K562 (cell line): ENCODE results near the gene MPDU1. TPM values are rescaled to one million over a fixed set of nuclear protein-coding genes. Genes with fewer than 3 reads are reported as not detected.
A peak's percentile ranks its signal among the peaks of the same experiment; 100 is the strongest.

Source experiments
- ATF7 ChIP-seq: fragments of 450-650 bp; IDR thresholded peaks from 2 replicates; pipeline ENCODE4 v1.7.1; 2014; ENCODE audit warnings: mild to moderate bottlenecking, moderate library complexity
- BRCA1 ChIP-seq, 2 experiments: fragments of 450-650 bp in 1 of 2; sonication (generic) in 1 of 2; formaldehyde crosslinking in 1 of 2; IDR thresholded peaks; 2 replicates each; pipeline versions ENCODE4 v1.5.0 to v1.6.1; 2017 to 2020; ENCODE audit warnings: mild to moderate bottlenecking in 1 of 2, missing genetic modification reagents in 1 of 2
- ELF4 ChIP-seq: fragments of 450-650 bp; formaldehyde crosslinking; IDR thresholded peaks from 2 replicates; pipeline ENCODE4 v1.4.0; 2022; ENCODE audit warnings: missing genetic modification characterization
- FOSL1 ChIP-seq: fragments of 200-800 bp; sonication (Bioruptor generic); conservative IDR thresholded peaks from 2 replicates; pipeline ENCODE4 v1.6.1; 2016; ENCODE audit warnings: missing genetic modification characterization, missing compliant biosample characterization
- MAFK ChIP-seq: IDR thresholded peaks from 2 replicates; pipeline ENCODE4 v1.6.1; 2011; ENCODE audit warnings: low read length, improper control_type of control experiment
- NCOA1 ChIP-seq: fragments of 450-650 bp; IDR thresholded peaks from 2 replicates; pipeline ENCODE4 v1.6.1; 2016; ENCODE audit warnings: low read depth
- NCOR1 ChIP-seq: fragments of 450-650 bp; IDR thresholded peaks from 2 replicates; pipeline ENCODE4 v1.6.1; 2016; ENCODE audit warnings: mild to moderate bottlenecking, moderate library complexity
- NEUROD1 ChIP-seq: fragments of 150-350 bp; IDR thresholded peaks from 2 replicates; pipeline ENCODE4 v1.6.1; 2014; ENCODE audit warnings: borderline replicate concordance, low read length, low read depth; ENCODE audit not compliant: partially characterized antibody
- OTX1 ChIP-seq: fragments of 450-650 bp; formaldehyde crosslinking; IDR thresholded peaks from 2 replicates; pipeline ENCODE4 v1.4.0; 2022; ENCODE audit warnings: mild to moderate bottlenecking
- RBBP5 ChIP-seq: fragments of 200-600 bp; sonication (generic); IDR thresholded peaks from 2 replicates; pipeline ENCODE4 v1.6.1; 2012; ENCODE audit warnings: borderline replicate concordance, mild to moderate bottlenecking, low read length, control low read depth, inconsistent platforms; ENCODE audit not compliant: insufficient read depth, poor library complexity, severe bottlenecking
- SP2 ChIP-seq: IDR thresholded peaks from 2 replicates; pipeline ENCODE4 v1.6.1; 2011; ENCODE audit warnings: mild to moderate bottlenecking, low read depth, low read length, moderate library complexity; ENCODE audit not compliant: poor library complexity, severe bottlenecking; ENCODE audit errors: extremely low read depth
- SREBF1 ChIP-seq: fragments of 150-350 bp; IDR thresholded peaks from 2 replicates; pipeline ENCODE4 v1.6.1; 2014; ENCODE audit warnings: antibody characterized with exemption, low read depth, low read length, borderline replicate concordance
- SRF ChIP-seq, 2 experiments: fragments of 250-450, 450-650 bp in 1 of 2; sonication (Bioruptor Pico) in 1 of 2; sonication (generic) in 1 of 2; formaldehyde crosslinking; IDR thresholded peaks; 2 replicates each; pipeline versions ENCODE4 v1.5.0 to v1.5.1; 2020 to 2022; ENCODE audit warnings: mild to moderate bottlenecking in 1 of 2, missing genetic modification reagents in 1 of 2
- SRSF1 ChIP-seq: fragments of 200-400 bp; formaldehyde crosslinking; IDR thresholded peaks from 2 replicates; pipeline ENCODE4 v1.6.1; 2017; ENCODE audit warnings: mild to moderate bottlenecking, low read depth, low read length, moderate library complexity
- STAG1 ChIP-seq: sonication (generic); formaldehyde crosslinking; IDR thresholded peaks from 2 replicates; pipeline ENCODE4 v1.5.0; 2020; ENCODE audit warnings: missing genetic modification reagents, borderline replicate concordance
- STAT6 ChIP-seq: sonication (generic); formaldehyde crosslinking; IDR thresholded peaks from 2 replicates; pipeline ENCODE4 v1.8.1; 2023; ENCODE audit warnings: mild to moderate bottlenecking, missing genetic modification reagents
- TCF3 ChIP-seq: sonication (generic); formaldehyde crosslinking; IDR thresholded peaks from 2 replicates; pipeline ENCODE4 v1.4.0; 2020; ENCODE audit warnings: mild to moderate bottlenecking, missing genetic modification reagents
- TFAP4 ChIP-seq: sonication (generic); formaldehyde crosslinking; IDR thresholded peaks from 2 replicates; pipeline ENCODE4 v1.8.0; 2022; ENCODE audit warnings: missing genetic modification reagents, mild to moderate bottlenecking, moderate library complexity, borderline replicate concordance
- TGIF2 ChIP-seq: sonication (generic); formaldehyde crosslinking; IDR thresholded peaks from 2 replicates; pipeline ENCODE4 v1.8.1; 2022; ENCODE audit warnings: mild to moderate bottlenecking, missing genetic modification reagents, moderate library complexity
- TOE1 ChIP-seq, 2 experiments: fragments of 450-650 bp in 1 of 2; sonication (generic) in 1 of 2; formaldehyde crosslinking in 1 of 2; IDR thresholded peaks; 2 replicates each; pipeline versions ENCODE4 v1.7.1 to v1.8.0; 2016 to 2022; ENCODE audit warnings: borderline replicate concordance in 2 of 2, mild to moderate bottlenecking in 2 of 2, antibody characterized with exemption in 1 of 2, inconsistent platforms in 1 of 2, low read depth in 1 of 2, missing genetic modification reagents in 1 of 2, moderate library complexity in 1 of 2
- USF1 ChIP-seq: sonication (generic); formaldehyde crosslinking; IDR thresholded peaks from 2 replicates; pipeline ENCODE4 v1.9.0; 2022; ENCODE audit warnings: mild to moderate bottlenecking, missing genetic modification reagents
- ZC3H8 ChIP-seq: fragments of 450-650 bp; IDR thresholded peaks from 2 replicates; pipeline ENCODE4 v1.6.1; 2017
- ZNF212 ChIP-seq: fragments of 450-650 bp; formaldehyde crosslinking; IDR thresholded peaks from 2 replicates; pipeline ENCODE4 v1.4.0; 2020; ENCODE audit warnings: mild to moderate bottlenecking
- polyA plus RNA-seq, 8 experiments: library from polyadenylated mRNA; depleted of rRNA in 4 of 8; stranded (reverse) in 5 of 8; unstranded in 3 of 8; fragments of >200 nt; fragmentation: Nextera tagmentation in 2 of 8; fragmentation: Illumina TruSeq in 1 of 8; extraction: Ambion mirVana in 2 of 8; extraction: Trizol in 1 of 8; gene quantifications; 2 replicates each; pipeline versions ENCODE4 v1.2.1 to v1.2.3, GENCODE V29; 2011 to 2014; ENCODE audit warnings: inconsistent platforms in 1 of 8, missing spikeins in 1 of 8
- total RNA-seq, 7 experiments: library from RNA; depleted of rRNA in 6 of 7; stranded (reverse); fragments of >200 nt in 6 of 7; fragmentation: Illumina TruSeq in 2 of 7; extraction: Trizol in 2 of 7; gene quantifications; 2 replicates each; pipeline versions ENCODE4 v1.2.1 to v1.2.3, GENCODE V29; 2011 to 2021; ENCODE audit warnings: low replicate concordance in 1 of 7

The MPDU1 gene
- total and polyA plus RNA-seq, 9 of the 15 experiments (the other 6 are each of a cell fraction or from before 2014, with no cell fraction given): 4.9 to 179 (median 77.1) TPM

- no peak for TF ChIP-seq TGIF2 (CRISPR knock-in tag)
- TF ChIP-seq FOSL1 (tag): peak; percentile 61
- no peak for TF ChIP-seq NCOA1
- no peak for TF ChIP-seq SP2
- TF ChIP-seq NEUROD1: peak; percentile 20
- no peak for TF ChIP-seq NCOR1
- TF ChIP-seq TCF3 (CRISPR knock-in tag): 0 out of 2 replicates have a peak, but pooled peaks have one; percentile 9
- TF ChIP-seq SRF (CRISPR knock-in tag; IDR thresholded peaks at IDR 0.05): no peak
- TF ChIP-seq STAT6 (CRISPR knock-in tag): no peak
- no peak for TF ChIP-seq OTX1 (CRISPR knock-in tag)
- no peak for TF ChIP-seq SRSF1
- no peak for TF ChIP-seq SREBF1
- TF ChIP-seq TOE1 (IDR thresholded peaks at IDR 0.05; ENCODE audit: borderline replicate concordance): no peak
- TF ChIP-seq TOE1 (CRISPR knock-in tag; IDR thresholded peaks at IDR 0.05; ENCODE audit: borderline replicate concordance, low read depth): no peak
- TF ChIP-seq STAG1 (CRISPR knock-in tag): no peak
- no peak for TF ChIP-seq ATF7
- no peak for TF ChIP-seq ZC3H8
- no peak for TF ChIP-seq ELF4 (CRISPR knock-in tag)
- peak; percentile 17; the same call in 1 of the 2 replicates for TF ChIP-seq TFAP4 (CRISPR knock-in tag)
- TF ChIP-seq MAFK: no peak
- no peak for TF ChIP-seq BRCA1 (IDR thresholded peaks at IDR 0.05)
- TF ChIP-seq BRCA1 (CRISPR knock-in tag; IDR thresholded peaks at IDR 0.05): no peak
- TF ChIP-seq RBBP5: no peak
- no peak for TF ChIP-seq USF1 (CRISPR knock-in tag)
- TF ChIP-seq ZNF212 (CRISPR knock-in tag): no peak
Measured at GRCh38 chr17:7587420-7588151, 3.9 kb downstream of the MPDU1 start (continued).
